GM23248 (cell line): ENCODE data around the gene MOK.

Experiments
- EZH2 ChIP-seq: fragments of 200-600 bp; sonication (generic); IDR thresholded peaks from 2 replicates; pipeline ENCODE4 v1.6.1; 2018; ENCODE audit warnings: antibody characterized with exemption, mild to moderate bottlenecking; ENCODE audit not compliant: insufficient read depth, poor library complexity, severe bottlenecking
- EZH2phosphoT487 ChIP-seq: fragments of 200-600 bp; sonication (generic); IDR thresholded peaks from 2 replicates; pipeline ENCODE4 v1.6.1; 2018; ENCODE audit warnings: antibody characterized with exemption, moderate library complexity, mild to moderate bottlenecking, low read depth; ENCODE audit not compliant: insufficient read depth

- TF ChIP-seq EZH2phosphoT487, result no peak
- TF ChIP-seq EZH2, result no peak
These were observed 82.9 kb downstream of the MOK start for GRCh38 chr14:102222009-102222575.
